ENCODE data around the gene PRUNE2. TPM values are rescaled to one million over a fixed set of nuclear protein-coding genes. Genes with fewer than 3 reads are reported as not detected.

Gene PRUNE2
- total RNA-seq, 5 donors from 2014 or later (not counting 1 experiment from before 2014, with no cell fraction given): 0.20 to 0.76 (median 0.45) TPM

GRCh38 chr9:76734716-76735115, 171.2 kb downstream of the PRUNE2 start:
- Mint-ChIP-seq H3K9me3 (no peaks in the 10 kb centered on the region), H3K36me3 (no peaks in the 10 kb centered on the region), H3K4me1 (no peaks in the 10 kb centered on the region), H3K27me3 (peaks cover 6 to 25% of the 10 kb centered on the region in 2 donors), H3K4me3 (no peak overlapping the region), H3K27ac (no peak overlapping the region)
- ChIA-PET CTCF (no interaction called here), POLR2A (no interaction called here)
- peaks cover 0 to 5% of the 10 kb centered on the region in 2 experiments for H3K27me3 ChIP-seq (replicated peaks in 1 of 2; ENCODE audit: control insufficient read depth in 2 of 2, extremely low read depth in 1 of 2, insufficient read depth in 2 of 2, low read length in 1 of 2)
- H3K4me1 ChIP-seq (ENCODE audit: control insufficient read depth in 1 of 2, extremely low read depth in 1 of 2, insufficient read depth in 2 of 2, low read length in 2 of 2): no peaks in the 10 kb centered on the region
- no peak for DNase-seq
- no peaks in the 10 kb centered on the region for H3K9me3 ChIP-seq
- 60% methylated on average over 2 of the region's 3 CpGs for WGBS (ENCODE audit: insufficient coverage)
- no peak for ATAC-seq (replicated peaks in 1 of 4)
- H3K36me3 ChIP-seq (ENCODE audit: control insufficient read depth in 2 of 2, extremely low read depth in 1 of 2, insufficient read depth in 1 of 2, low read length in 1 of 2): no peaks in the 10 kb centered on the region
- H3K4me3 ChIP-seq (ENCODE audit: control insufficient read depth in 1 of 2, extremely low read depth in 1 of 2, low read length in 1 of 2): no peak overlapping the region
- no peak overlapping the region for H3K27ac ChIP-seq (ENCODE audit: low read length)

GRCh38 chr9:76733096-76733495, 172.8 kb downstream of the PRUNE2 start:
- ChIA-PET POLR2A (no interaction called here), CTCF (no interaction called here)
- H3K36me3 ChIP-seq (ENCODE audit: control insufficient read depth in 2 of 2, extremely low read depth in 1 of 2, insufficient read depth in 1 of 2, low read length in 1 of 2): no peaks in the 10 kb centered on the region
- H3K4me1 ChIP-seq (ENCODE audit: control insufficient read depth in 1 of 2, extremely low read depth in 1 of 2, insufficient read depth in 2 of 2, low read length in 2 of 2): no peaks in the 10 kb centered on the region
- no peak for DNase-seq
- H3K4me3 ChIP-seq (ENCODE audit: control insufficient read depth in 1 of 2, extremely low read depth in 1 of 2, low read length in 1 of 2): no peak overlapping the region
- H3K27me3 ChIP-seq (replicated peaks in 1 of 2; ENCODE audit: control insufficient read depth in 2 of 2, extremely low read depth in 1 of 2, insufficient read depth in 2 of 2, low read length in 1 of 2): peaks cover 0 to 4% of the 10 kb centered on the region in 2 experiments
- WGBS (ENCODE audit: insufficient coverage): 80% methylated on average over 1 of the region's 1 CpG
- Mint-ChIP-seq H3K27ac (no peak overlapping the region), H3K36me3 (no peaks in the 10 kb centered on the region), H3K4me1 (no peaks in the 10 kb centered on the region), H3K27me3 (peaks cover 3 to 17% of the 10 kb centered on the region in 2 donors), H3K4me3 (no peak overlapping the region), H3K9me3 (no peaks in the 10 kb centered on the region)
- ATAC-seq (replicated peaks in 1 of 4): no peak
- H3K27ac ChIP-seq (ENCODE audit: low read length): no peak overlapping the region
- no peaks in the 10 kb centered on the region for H3K9me3 ChIP-seq

DNA sequence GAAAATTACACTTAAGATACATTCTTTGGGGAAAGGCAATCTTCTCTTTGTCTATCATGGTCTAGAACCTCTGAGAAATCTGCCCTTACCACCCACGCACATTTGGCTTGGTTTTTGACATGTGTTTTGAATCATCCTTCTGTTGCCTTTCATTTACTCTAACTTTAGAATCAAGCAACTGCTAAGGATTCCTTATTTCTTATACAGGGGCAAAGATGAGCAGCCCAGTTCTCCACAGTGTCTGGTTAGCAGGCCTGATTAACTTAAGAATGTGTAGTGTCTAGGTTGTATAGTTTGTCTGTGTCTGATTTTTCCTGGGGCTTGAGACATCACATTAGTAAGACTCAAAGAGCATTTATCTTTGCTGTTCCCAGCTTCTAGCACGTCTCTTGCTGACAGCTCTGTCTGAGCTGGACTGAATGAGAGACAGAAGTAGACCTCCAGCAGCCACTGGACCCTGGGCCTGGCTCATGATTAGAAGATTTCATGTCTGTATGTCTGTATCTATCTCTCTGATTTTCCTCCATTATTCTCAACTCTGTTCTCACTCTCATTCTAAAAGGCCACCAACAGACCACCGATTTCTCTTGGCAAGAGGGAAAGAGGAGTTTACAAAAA, 173.5 kb downstream of the PRUNE2 start:
- CTCF ChIA-PET: no interaction called here

GRCh38 chr9:76730801-76731200, 175.1 kb downstream of the PRUNE2 start:
- no peak overlapping the region for H3K4me3 ChIP-seq (ENCODE audit: control insufficient read depth in 1 of 2, extremely low read depth in 1 of 2, low read length in 1 of 2)
- POLR2A ChIA-PET: no interaction called here
- no peaks in the 10 kb centered on the region for H3K4me1 ChIP-seq (ENCODE audit: control insufficient read depth in 1 of 2, extremely low read depth in 1 of 2, insufficient read depth in 2 of 2, low read length in 2 of 2)
- no peaks in the 10 kb centered on the region for H3K36me3 Mint-ChIP-seq
- H3K4me3 Mint-ChIP-seq: no peak overlapping the region
- no peak overlapping the region for H3K27ac Mint-ChIP-seq
- CTCF ChIA-PET: no interaction called here
- no peak for DNase-seq
- H3K27ac ChIP-seq (ENCODE audit: low read length): no peak overlapping the region
- peaks cover 0 to 6% of the 10 kb centered on the region in 2 experiments for H3K27me3 ChIP-seq (replicated peaks in 1 of 2; ENCODE audit: control insufficient read depth in 2 of 2, extremely low read depth in 1 of 2, insufficient read depth in 2 of 2, low read length in 1 of 2)
- peaks cover 6 to 20% of the 10 kb centered on the region in 2 donors for H3K27me3 Mint-ChIP-seq
- no CpG with 5 or more reads among the region's 6 CpGs for WGBS (ENCODE audit: insufficient coverage)
- no peak for ATAC-seq (replicated peaks in 1 of 4)
- no peaks in the 10 kb centered on the region for H3K9me3 Mint-ChIP-seq
- no peaks in the 10 kb centered on the region for H3K36me3 ChIP-seq (ENCODE audit: control insufficient read depth in 2 of 2, extremely low read depth in 1 of 2, insufficient read depth in 1 of 2, low read length in 1 of 2)
- no peaks in the 10 kb centered on the region for H3K4me1 Mint-ChIP-seq
- H3K9me3 ChIP-seq: no peaks in the 10 kb centered on the region

More for the DNA sequence above, 173.5 kb downstream of the PRUNE2 start:
- Histone ChIP-seq H3K9me3 (no peaks in the 10 kb centered on the region), H3K27me3 (replicated peaks in 1 of 2; ENCODE audit: control insufficient read depth in 2 of 2, extremely low read depth in 1 of 2, insufficient read depth in 2 of 2, low read length in 1 of 2) (peaks cover 0 to 6% of the 10 kb centered on the region in 2 experiments), H3K36me3 (ENCODE audit: control insufficient read depth in 2 of 2, extremely low read depth in 1 of 2, insufficient read depth in 1 of 2, low read length in 1 of 2) (no peaks in the 10 kb centered on the region), H3K4me3 (ENCODE audit: control insufficient read depth in 1 of 2, extremely low read depth in 1 of 2, low read length in 1 of 2) (no peak overlapping the region), H3K4me1 (ENCODE audit: control insufficient read depth in 1 of 2, extremely low read depth in 1 of 2, insufficient read depth in 2 of 2, low read length in 2 of 2) (no peaks in the 10 kb centered on the region), H3K27ac (ENCODE audit: low read length) (no peak overlapping the region)
- POLR2A ChIA-PET: no interaction called here
- Mint-ChIP-seq H3K9me3 (no peaks in the 10 kb centered on the region), H3K36me3 (no peaks in the 10 kb centered on the region), H3K27ac (no peak overlapping the region), H3K4me1 (no peaks in the 10 kb centered on the region), H3K27me3 (peaks cover 3 to 15% of the 10 kb centered on the region in 2 donors), H3K4me3 (no peak overlapping the region)
- no peak for ATAC-seq (replicated peaks in 1 of 4)
- WGBS (ENCODE audit: insufficient coverage): 9% methylated on average over 1 of the region's 3 CpGs
- no peak for DNase-seq

- CTCF ChIA-PET: no interaction called here
- Mint-ChIP-seq H3K27me3 (peaks cover 6 to 25% of the 10 kb centered on the region in 2 donors), H3K27ac (no peak overlapping the region), H3K36me3 (no peaks in the 10 kb centered on the region), H3K4me3 (no peak overlapping the region), H3K9me3 (no peaks in the 10 kb centered on the region), H3K4me1 (no peaks in the 10 kb centered on the region)
- Histone ChIP-seq H3K4me3 (ENCODE audit: control insufficient read depth in 1 of 2, extremely low read depth in 1 of 2, low read length in 1 of 2) (no peak overlapping the region), H3K27ac (ENCODE audit: low read length) (no peak overlapping the region), H3K27me3 (replicated peaks in 1 of 2; ENCODE audit: control insufficient read depth in 2 of 2, extremely low read depth in 1 of 2, insufficient read depth in 2 of 2, low read length in 1 of 2) (peaks cover 0 to 6% of the 10 kb centered on the region in 2 experiments), H3K4me1 (ENCODE audit: control insufficient read depth in 1 of 2, extremely low read depth in 1 of 2, insufficient read depth in 2 of 2, low read length in 2 of 2) (no peaks in the 10 kb centered on the region), H3K36me3 (ENCODE audit: control insufficient read depth in 2 of 2, extremely low read depth in 1 of 2, insufficient read depth in 1 of 2, low read length in 1 of 2) (no peaks in the 10 kb centered on the region), H3K9me3 (no peaks in the 10 kb centered on the region)
- no peak for DNase-seq
- 80% methylated on average over 5 of the region's 8 CpGs for WGBS (ENCODE audit: insufficient coverage)
- POLR2A ChIA-PET: no interaction called here
- ATAC-seq (replicated peaks in 1 of 4): no peak
Observed at GRCh38 chr9:76729980-76730737, 175.8 kb downstream of the PRUNE2 start.

GRCh38 chr9:76729116-76729515, 176.8 kb downstream of the PRUNE2 start:
- Histone ChIP-seq H3K27ac (ENCODE audit: low read length) (no peak overlapping the region), H3K9me3 (no peaks in the 10 kb centered on the region), H3K36me3 (ENCODE audit: control insufficient read depth in 2 of 2, extremely low read depth in 1 of 2, insufficient read depth in 1 of 2, low read length in 1 of 2) (no peaks in the 10 kb centered on the region), H3K27me3 (replicated peaks in 1 of 2; ENCODE audit: control insufficient read depth in 2 of 2, extremely low read depth in 1 of 2, insufficient read depth in 2 of 2, low read length in 1 of 2) (peaks cover 0 to 4% of the 10 kb centered on the region in 2 experiments), H3K4me3 (ENCODE audit: control insufficient read depth in 1 of 2, extremely low read depth in 1 of 2, low read length in 1 of 2) (no peak overlapping the region), H3K4me1 (ENCODE audit: control insufficient read depth in 1 of 2, extremely low read depth in 1 of 2, insufficient read depth in 2 of 2, low read length in 2 of 2) (no peaks in the 10 kb centered on the region)
- DNase-seq: no peak
- Mint-ChIP-seq H3K9me3 (no peaks in the 10 kb centered on the region), H3K27ac (no peak overlapping the region), H3K36me3 (no peaks in the 10 kb centered on the region), H3K27me3 (peaks cover 9 to 25% of the 10 kb centered on the region in 2 donors), H3K4me1 (no peaks in the 10 kb centered on the region), H3K4me3 (no peak overlapping the region)
- CTCF ChIA-PET: interaction anchor here in 1 of 2 donors (0.5 kb wide), 1 partner anchor 68 kb away, joined by 6 read pairs; no protein-coding TSS in a partner anchor
- no CpG with 5 or more reads among the region's 3 CpGs for WGBS (ENCODE audit: insufficient coverage)
- POLR2A ChIA-PET: no interaction called here
- no peak for ATAC-seq (replicated peaks in 1 of 4)

All from T-cell (primary cell).